Adrenal gland (tissue), 5 donors: ENCODE measurements around the gene GALNT6.

Experiments used
- CTCF ChIP-seq, 6 experiments: fragments of 450-650 bp in 4 of 6; fragments of 200-600 bp in 2 of 6; sonication (generic) in 1 of 6; IDR thresholded peaks; 1 replicate in 5 of 6; 2 replicates in 1 of 6; pipeline versions ENCODE4 v1.5.1 to v1.8.0; 2016 to 2021; ENCODE audit warnings: antibody characterized with exemption in 6 of 6, mild to moderate bottlenecking in 2 of 6, moderate library complexity in 1 of 6
- POLR2A ChIP-seq, 2 donors: fragments of 450-650 bp; IDR thresholded peaks; one replicate each; pipeline ENCODE4 v1.6.1; 2017; ENCODE audit warnings: antibody characterized with exemption in 2 of 2, mild to moderate bottlenecking in 2 of 2, moderate library complexity in 1 of 2
- donor health status: DM: no; HTN: no; CAD: no.

GRCh38 chr12:51391283-51392123 is at the start of gene GALNT6:
- no peak for TF ChIP-seq CTCF (IDR thresholded peaks at IDR 0.05)
- TF ChIP-seq POLR2A (IDR thresholded peaks at IDR 0.05) = no peak
